Sciatic nerve (tissue), 2 donors: ENCODE data around the gene ACVRL1. TPM values are rescaled to one million over a fixed set of nuclear protein-coding genes. Genes with fewer than 3 reads are reported as not detected.
A peak's percentile ranks its signal among the peaks of the same experiment; 100 is the strongest.

Experiments used
- ATAC-seq: fragments of 200-7000 bp; cut with Tn5 transposase; one replicate; pipeline ENCODE4 v1.9.1; 2020; ENCODE audit warnings: mild to moderate bottlenecking, moderate library complexity
- DNase-seq: peaks from one replicate; pipeline ENCODE4 v3.0.0-alpha.2; 2020; ENCODE audit warnings: low spot score
- intact Hi-C: fragments of 100-400 bp; cut with DNase I; formaldehyde crosslinking; loops from one replicate; pipeline ENCODE4 v1.14.2; 2022
- total RNA-seq: library from RNA; stranded (reverse); fragmentation: NEBNext Ultra II Directional; extraction: Animal tissue kit (Norgen Biotek cat#: 25700); gene quantifications from one replicate; pipeline ENCODE4 v1.2.1, GENCODE V29; 2021
- donor health status: DM: no; HTN: no; CAD: no.
- donor health status: DM: no; HTN: no; CAD: no.

ACVRL1 gene
- total RNA-seq, 1 donor from 2014 or later, result 57.6 TPM

GRCh38 chr12:51911788-51912711 is 4.7 kb downstream of the ACVRL1 start:
- peak; percentile 58 for DNase-seq
- intact Hi-C loops, result no loop called here
- ATAC-seq, result peak; percentile 38

- DNase-seq (peak; percentile 57), ATAC-seq (no peak)
- intact Hi-C loops, result no loop called here
Measured at GRCh38 chr12:51913071-51914033, 6.0 kb downstream of the ACVRL1 start.

GRCh38 chr12:51914034-51914923 is 7.0 kb downstream of the ACVRL1 start:
- DNase-seq (peak; percentile 65), ATAC-seq (peak; percentile 3)
- intact Hi-C loops, result no loop called here

- intact Hi-C loops, result no loop called here
- peak; percentile 56 for DNase-seq
- no peak for ATAC-seq
Measured at GRCh38 chr12:51915003-51915625, 7.8 kb downstream of the ACVRL1 start.

GRCh38 chr12:51915951-51916350 is 8.6 kb downstream of the ACVRL1 start:
- intact Hi-C loops, result no loop called here
- peak; percentile 39 for DNase-seq
- ATAC-seq, result no peak

- intact Hi-C loops, result no loop called here
- ATAC-seq (no peak), DNase-seq (no peak)
Measured at GRCh38 chr12:51917041-51917590, 9.8 kb downstream of the ACVRL1 start.

- ATAC-seq, result no peak
- intact Hi-C loops, result no loop called here
- no peak for DNase-seq
Measured at GRCh38 chr12:51917746-51918453, 10.6 kb downstream of the ACVRL1 start.

GRCh38 chr12:51920046-51920445 is 12.7 kb downstream of the ACVRL1 start:
- ATAC-seq (no peak), DNase-seq (no peak)
- intact Hi-C loops, result no loop called here

GRCh38 chr12:51921017-51921725 is 13.9 kb downstream of the ACVRL1 start:
- DNase-seq (no peak), ATAC-seq (no peak)

GRCh38 chr12:51922146-51922545 is 14.8 kb downstream of the ACVRL1 start:
- ATAC-seq (no peak), DNase-seq (peak; percentile 50)
- intact Hi-C loops, result no loop called here

More at GRCh38 chr12:51921017-51921725, 13.9 kb downstream of the ACVRL1 start:
- intact Hi-C loops, result no loop called here

GRCh38 chr12:51922762-51923505 is 15.6 kb downstream of the ACVRL1 start:
- DNase-seq (no peak), ATAC-seq (peak; percentile 85)
- intact Hi-C loops, result no loop called here

- DNase-seq (peak; percentile 81), ATAC-seq (peak; percentile 88)
- intact Hi-C loops, result no loop called here
Measured at GRCh38 chr12:51923506-51924365, 16.4 kb downstream of the ACVRL1 start.

- intact Hi-C loops, result no loop called here
- DNase-seq, result peak; percentile 34
- no peak for ATAC-seq
Measured at GRCh38 chr12:51924551-51925319, 17.4 kb downstream of the ACVRL1 start.

- intact Hi-C loops, result no loop called here
- no peak for DNase-seq
- no peak for ATAC-seq
Measured at GRCh38 chr12:51925346-51926063, 18.2 kb downstream of the ACVRL1 start.
